GM12892 (cell line): Measurements from ENCODE around the gene CDKL5.

Experiments
- POLR2A ChIP-seq: IDR thresholded peaks from 2 replicates; pipeline ENCODE4 v1.6.1; 2011; ENCODE audit warnings: low read depth, low read length, control low read depth
- POLR2AphosphoS5 ChIP-seq: IDR thresholded peaks from 2 replicates; pipeline ENCODE4 v1.6.1; 2011; ENCODE audit warnings: low read depth, low read length, control low read depth
- TAF1 ChIP-seq: IDR thresholded peaks from 2 replicates; pipeline ENCODE4 v1.6.1; 2011; ENCODE audit warnings: low read depth, mild to moderate bottlenecking, control low read depth, low read length, borderline replicate concordance

GRCh38 chrX:18619288-18619687, 193.9 kb downstream of the CDKL5 start:
- TF ChIP-seq POLR2A (no peak), POLR2AphosphoS5 (no peak), TAF1 (no peak)
